SH-SY5Y (cell line): ENCODE results near the gene MT1E.

Experiments
- GATA2 ChIP-seq: IDR thresholded peaks from 2 replicates; pipeline ENCODE4 v1.6.1; 2011; ENCODE audit warnings: mild to moderate bottlenecking, low read depth, low read length
- GATA3 ChIP-seq: IDR thresholded peaks from 2 replicates; pipeline ENCODE4 v1.6.1; 2011; ENCODE audit warnings: low read depth, mild to moderate bottlenecking, low read length, moderate library complexity

DNA sequence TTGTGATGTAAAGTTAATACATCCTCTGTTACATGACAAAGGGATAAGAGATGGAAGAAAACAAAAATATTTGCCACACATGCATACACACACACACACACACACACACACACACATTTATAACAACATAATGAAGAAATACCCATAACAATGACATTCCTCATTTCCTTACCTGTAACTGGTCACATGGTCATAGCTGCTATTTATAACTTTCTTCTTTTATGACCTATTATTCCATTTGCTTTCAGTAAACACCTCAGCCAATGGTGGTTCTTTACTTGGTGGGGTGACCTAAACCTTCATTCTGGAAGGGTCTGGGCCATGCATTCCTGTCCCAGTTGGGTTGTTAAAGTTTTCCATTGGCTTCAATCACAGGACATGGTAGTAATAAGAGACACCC, 11.9 kb upstream of the MT1E start:
- TF ChIP-seq GATA2 (no peak), GATA3 (no peak)
